ENCODE results near the gene IL16.
"Not testable (repeated sequence)": the region's sequence is repeated elsewhere in the genome, so short reads cannot be mapped to it uniquely, and the experiment has no call there.

The IL16 gene

DNA sequence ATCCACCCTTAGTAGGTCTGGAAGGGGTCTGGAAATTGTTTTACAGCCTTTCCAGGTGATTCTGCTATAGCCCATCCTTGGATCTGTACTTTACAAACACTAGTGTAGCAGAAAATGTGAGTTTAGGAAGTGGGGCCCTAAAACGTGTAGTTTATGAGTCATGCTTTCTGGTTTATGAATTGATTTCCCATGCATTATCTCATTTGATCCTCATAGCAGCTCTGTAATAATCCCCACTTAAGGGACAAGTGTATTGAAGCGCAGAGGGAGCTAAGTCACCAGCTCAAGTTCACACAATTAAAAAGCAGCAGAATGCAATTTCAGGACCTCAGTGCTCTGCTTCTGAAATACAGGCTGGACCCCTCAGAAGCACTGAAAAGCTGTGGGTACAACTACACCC is 149.9 kb downstream of the IL16 start:
- H3K9me3 ChIP-seq (ENCODE audit: severe bottlenecking), result no peaks in the 10 kb centered on the region
- no peak overlapping the region for H3K27ac ChIP-seq

DNA sequence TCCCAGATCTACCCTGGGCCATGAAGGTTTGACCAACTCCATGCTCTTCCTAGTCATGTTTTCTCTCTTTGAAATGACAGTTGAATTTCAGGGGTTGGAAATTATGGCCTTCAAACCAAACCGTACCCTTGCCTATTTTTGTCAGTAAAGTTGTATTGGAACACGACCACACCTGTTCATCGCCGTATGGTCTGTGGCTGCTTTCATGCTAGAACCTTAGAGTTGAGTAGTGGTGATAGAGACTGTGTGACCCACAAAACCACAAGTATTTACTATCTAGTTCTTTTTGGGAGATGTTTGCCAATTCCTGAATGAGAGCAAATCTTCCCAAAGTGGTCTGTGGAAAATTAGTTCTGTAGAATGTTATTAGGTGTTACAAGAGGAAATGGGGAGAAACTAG is 151.2 kb downstream of the IL16 start:
- no peaks in the 10 kb centered on the region for H3K27me3 ChIP-seq (ENCODE audit: insufficient read depth, low read depth, severe bottlenecking)
- H3K27ac ChIP-seq, result no peak overlapping the region
- no peak for DNase-seq
- no peaks in the 10 kb centered on the region for H3K36me3 ChIP-seq
- no peak overlapping the region for H3K4me3 ChIP-seq (ENCODE audit: low read depth, low read length)
- H3K9me3 ChIP-seq (ENCODE audit: severe bottlenecking), result no peaks in the 10 kb centered on the region
- TF ChIP-seq, protein P1, sequence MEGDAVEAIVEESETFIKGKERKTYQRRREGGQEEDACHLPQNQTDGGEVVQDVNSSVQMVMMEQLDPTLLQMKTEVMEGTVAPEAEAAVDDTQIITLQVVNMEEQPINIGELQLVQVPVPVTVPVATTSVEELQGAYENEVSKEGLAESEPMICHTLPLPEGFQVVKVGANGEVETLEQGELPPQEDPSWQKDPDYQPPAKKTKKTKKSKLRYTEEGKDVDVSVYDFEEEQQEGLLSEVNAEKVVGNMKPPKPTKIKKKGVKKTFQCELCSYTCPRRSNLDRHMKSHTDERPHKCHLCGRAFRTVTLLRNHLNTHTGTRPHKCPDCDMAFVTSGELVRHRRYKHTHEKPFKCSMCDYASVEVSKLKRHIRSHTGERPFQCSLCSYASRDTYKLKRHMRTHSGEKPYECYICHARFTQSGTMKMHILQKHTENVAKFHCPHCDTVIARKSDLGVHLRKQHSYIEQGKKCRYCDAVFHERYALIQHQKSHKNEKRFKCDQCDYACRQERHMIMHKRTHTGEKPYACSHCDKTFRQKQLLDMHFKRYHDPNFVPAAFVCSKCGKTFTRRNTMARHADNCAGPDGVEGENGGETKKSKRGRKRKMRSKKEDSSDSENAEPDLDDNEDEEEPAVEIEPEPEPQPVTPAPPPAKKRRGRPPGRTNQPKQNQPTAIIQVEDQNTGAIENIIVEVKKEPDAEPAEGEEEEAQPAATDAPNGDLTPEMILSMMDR (IDR thresholded peaks at IDR 0.05; ENCODE audit: low read depth, low read length), result no peak

More for the DNA sequence above, 149.9 kb downstream of the IL16 start:
- Histone ChIP-seq H3K4me3 (ENCODE audit: low read depth, low read length) (no peak overlapping the region), H3K27me3 (ENCODE audit: insufficient read depth, low read depth, severe bottlenecking) (no peaks in the 10 kb centered on the region), H3K36me3 (no peaks in the 10 kb centered on the region)
- TF ChIP-seq, protein P1 (IDR thresholded peaks at IDR 0.05; ENCODE audit: low read depth, low read length), result no peak
- no peak for DNase-seq

DNA sequence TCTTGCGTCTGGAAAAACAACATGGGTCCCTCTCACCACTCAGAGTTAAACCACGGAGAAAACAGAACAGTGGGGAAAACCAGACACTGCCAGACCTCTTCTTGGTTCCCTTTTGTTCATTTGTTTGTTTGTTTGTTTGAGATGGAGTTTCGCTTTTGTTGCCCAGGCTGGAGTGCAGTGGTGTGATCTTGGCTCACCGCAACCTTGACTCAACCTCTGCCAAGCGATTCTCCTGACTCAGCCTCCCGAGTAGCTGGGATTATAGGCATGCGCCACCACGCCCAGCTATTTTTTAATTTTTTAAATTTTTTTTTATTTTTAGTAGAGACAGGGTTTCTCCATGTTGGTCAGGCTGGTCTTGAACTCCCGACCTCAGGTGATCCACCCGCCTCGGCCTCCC is 152.0 kb downstream of the IL16 start:
- not testable (repeated sequence) for H3K4me3 ChIP-seq (ENCODE audit: low read depth, low read length); DNase-seq; H3K27me3 ChIP-seq (ENCODE audit: insufficient read depth, low read depth, severe bottlenecking); H3K36me3 ChIP-seq; H3K27ac ChIP-seq; H3K9me3 ChIP-seq (ENCODE audit: severe bottlenecking)

DNA sequence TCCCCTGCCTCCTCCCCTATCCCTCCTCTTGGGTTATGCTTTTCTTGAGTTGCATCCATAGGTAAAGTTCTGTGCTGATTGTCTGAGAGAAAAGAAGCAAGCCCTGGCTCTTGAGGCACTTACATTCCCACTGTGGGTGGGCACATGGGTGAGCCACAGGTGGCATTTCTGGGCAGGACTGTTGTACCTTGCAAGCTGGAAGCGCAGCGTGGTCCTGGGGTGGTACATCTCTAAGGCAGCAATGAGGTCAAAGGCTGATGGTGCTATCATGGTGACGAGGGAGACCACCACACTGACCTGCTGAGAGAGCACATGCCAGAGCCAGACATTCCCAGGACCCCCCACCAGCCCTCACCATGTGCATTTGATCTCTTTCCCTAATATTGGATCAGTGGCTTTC is 152.6 kb downstream of the IL16 start:
- no peak for DNase-seq
- TF ChIP-seq, protein P1 (IDR thresholded peaks at IDR 0.05; ENCODE audit: low read depth, low read length), result no peak
- H3K9me3 ChIP-seq (ENCODE audit: severe bottlenecking), result no peaks in the 10 kb centered on the region
- no peaks in the 10 kb centered on the region for H3K36me3 ChIP-seq
- H3K27me3 ChIP-seq (ENCODE audit: insufficient read depth, low read depth, severe bottlenecking), result no peaks in the 10 kb centered on the region
- H3K4me3 ChIP-seq (ENCODE audit: low read depth, low read length), result no peak overlapping the region
- H3K27ac ChIP-seq, result no peak overlapping the region

DNA sequence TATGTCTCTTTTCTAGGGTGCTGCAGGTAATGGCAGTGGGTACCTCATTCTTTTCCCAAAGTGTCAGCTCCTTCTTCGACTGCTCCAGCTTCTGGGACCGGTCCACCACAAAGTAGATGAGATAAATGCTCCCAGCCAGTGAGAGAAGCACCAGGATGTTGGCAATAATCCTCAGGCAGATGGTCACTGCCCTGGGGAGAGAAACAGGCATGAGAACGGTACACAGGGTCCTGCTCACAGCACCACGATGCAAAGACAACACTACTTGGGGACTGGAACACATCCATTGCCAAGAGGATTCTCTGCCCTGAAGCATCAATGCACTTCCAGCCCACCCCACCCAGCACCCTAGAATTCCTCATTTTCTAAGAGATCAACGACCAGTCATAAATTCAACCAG is 155.0 kb downstream of the IL16 start:
- Histone ChIP-seq H3K27ac (no peak overlapping the region), H3K9me3 (ENCODE audit: severe bottlenecking) (no peaks in the 10 kb centered on the region), H3K4me3 (ENCODE audit: low read depth, low read length) (no peak overlapping the region), H3K27me3 (ENCODE audit: insufficient read depth, low read depth, severe bottlenecking) (no peaks in the 10 kb centered on the region), H3K36me3 (no peaks in the 10 kb centered on the region)
- DNase-seq, result no peak
- TF ChIP-seq, protein P1 (IDR thresholded peaks at IDR 0.05; ENCODE audit: low read depth, low read length), result no peak

DNA sequence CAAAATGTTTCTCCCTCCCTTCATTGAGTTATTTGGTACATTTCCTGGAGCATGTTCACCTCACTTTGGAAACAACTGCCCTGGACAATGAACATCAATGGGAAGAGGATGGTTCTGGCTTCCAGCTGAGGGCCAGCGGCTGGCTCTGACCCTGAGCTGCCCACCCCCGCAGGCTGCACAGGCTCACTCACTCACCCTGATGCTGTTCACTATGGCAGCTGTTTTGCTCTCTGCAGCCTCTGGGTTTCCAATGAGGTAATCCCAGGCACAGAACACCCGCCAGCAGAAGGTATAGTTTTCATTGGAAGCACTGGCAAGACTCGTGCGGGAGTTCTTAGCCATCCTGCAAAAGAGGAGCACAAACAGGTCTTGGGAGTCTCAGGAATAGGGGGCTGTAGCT is 159.6 kb downstream of the IL16 start:
- H3K4me3 ChIP-seq (ENCODE audit: low read depth, low read length), result no peak overlapping the region
- no peaks in the 10 kb centered on the region for H3K36me3 ChIP-seq
- H3K27me3 ChIP-seq (ENCODE audit: insufficient read depth, low read depth, severe bottlenecking), result no peaks in the 10 kb centered on the region
- DNase-seq, result no peak
- H3K27ac ChIP-seq, result no peak overlapping the region
- TF ChIP-seq, protein P1 (IDR thresholded peaks at IDR 0.05; ENCODE audit: low read depth, low read length), result no peak
- no peaks in the 10 kb centered on the region for H3K9me3 ChIP-seq (ENCODE audit: severe bottlenecking)

Measured in WERI-Rb-1 (cell line).